Measurements from ENCODE around the gene WDR45B. TPM values are rescaled to one million over a fixed set of nuclear protein-coding genes. Genes with fewer than 3 reads are reported as not detected.

WDR45B gene
- total and polyA plus RNA-seq, 10 donors = 30.9 to 80.2 (median 65.6) TPM

GRCh38 chr17:82668631-82669099, 20.4 kb upstream of the WDR45B start:
- H3K9me3 ChIP-seq = no peaks in the 10 kb centered on the region
- intact Hi-C loops (cut with DNase I; ENCODE audit: low total_unique reads) = no loop called here
- WGBS, 5 donors = 23 to 42% (median 28%) methylated on average over 20 of the region's 20 CpGs
- no peak for TF ChIP-seq POLR2A (IDR thresholded peaks at IDR 0.05)
- peak in 1 of 3 donors; percentile 11 for TF ChIP-seq POLR2AphosphoS5 (IDR thresholded peaks at IDR 0.05)
- TF ChIP-seq CTCF (IDR thresholded peaks at IDR 0.05 in 8 of 11, conservative IDR thresholded peaks at IDR 0.05 in 3 of 11) = peak in 10 of 11 experiments; percentile 17 to 66 (median 55)
- no peak overlapping the region for H3K27ac ChIP-seq
- peak overlapping the region in 1 of 8 donors; percentile 40 for H3K4me3 ChIP-seq
- H3K36me3 ChIP-seq = no peaks in the 10 kb centered on the region
- peak; percentile 83 for DNase-seq
- no peaks in the 10 kb centered on the region for H3K27me3 ChIP-seq (replicated peaks in 1 of 7)
- H3K4me1 ChIP-seq = peaks cover 0 to 16% (median 11%) of the 10 kb centered on the region in 6 donors

- no peak overlapping the region for H3K27ac ChIP-seq
- 71 to 93% (median 78%) methylated on average over 10 to 16 of the region's 16 CpGs for WGBS, 5 donors
- intact Hi-C loops (cut with DNase I; ENCODE audit: low total_unique reads) = no loop called here
Observed at GRCh38 chr17:82668024-82668630, 19.9 kb upstream of the WDR45B start.

GRCh38 chr17:82667668-82668000, 19.4 kb upstream of the WDR45B start:
- peaks cover 0 to 16% (median 11%) of the 10 kb centered on the region in 6 donors for H3K4me1 ChIP-seq
- TF ChIP-seq POLR2AphosphoS5 (IDR thresholded peaks at IDR 0.05) (no peak), CTCF (IDR thresholded peaks at IDR 0.05 in 8 of 11, conservative IDR thresholded peaks at IDR 0.05 in 3 of 11) (no peak), POLR2A (IDR thresholded peaks at IDR 0.05) (no peak)
- no peak for DNase-seq
- no peak overlapping the region for H3K27ac ChIP-seq
- H3K9me3 ChIP-seq = no peaks in the 10 kb centered on the region
- intact Hi-C loops (cut with DNase I; ENCODE audit: low total_unique reads) = no loop called here
- no peak overlapping the region for H3K4me3 ChIP-seq
- no peaks in the 10 kb centered on the region for H3K27me3 ChIP-seq (replicated peaks in 1 of 7)
- H3K36me3 ChIP-seq = no peaks in the 10 kb centered on the region
- 91 to 96% (median 96%) methylated on average over 13 to 15 of the region's 15 CpGs for WGBS, 5 donors

More at GRCh38 chr17:82668024-82668630, 19.9 kb upstream of the WDR45B start:
- Histone ChIP-seq H3K36me3 (no peaks in the 10 kb centered on the region), H3K4me1 (peaks cover 0 to 16% (median 11%) of the 10 kb centered on the region in 6 donors), H3K4me3 (no peak overlapping the region), H3K27me3 (replicated peaks in 1 of 7) (no peaks in the 10 kb centered on the region), H3K9me3 (no peaks in the 10 kb centered on the region)
- no peak for DNase-seq
- TF ChIP-seq POLR2AphosphoS5 (IDR thresholded peaks at IDR 0.05) (no peak), POLR2A (IDR thresholded peaks at IDR 0.05) (no peak), CTCF (IDR thresholded peaks at IDR 0.05 in 8 of 11, conservative IDR thresholded peaks at IDR 0.05 in 3 of 11) (no peak)

GRCh38 chr17:82666931-82667667, 18.9 kb upstream of the WDR45B start:
- 88 to 93% (median 91%) methylated on average over 23 to 28 of the region's 28 CpGs for WGBS, 5 donors
- H3K4me1 ChIP-seq = peaks cover 0 to 16% (median 11%) of the 10 kb centered on the region in 6 donors
- no peak overlapping the region for H3K4me3 ChIP-seq
- H3K36me3 ChIP-seq = peaks cover 0 to 4% (median 0%) of the 10 kb centered on the region in 6 donors
- TF ChIP-seq POLR2A (IDR thresholded peaks at IDR 0.05) = no peak
- no peak for TF ChIP-seq CTCF (IDR thresholded peaks at IDR 0.05 in 8 of 11, conservative IDR thresholded peaks at IDR 0.05 in 3 of 11)
- no peak for TF ChIP-seq POLR2AphosphoS5 (IDR thresholded peaks at IDR 0.05)
- intact Hi-C loops (cut with DNase I; ENCODE audit: low total_unique reads) = no loop called here
- H3K27me3 ChIP-seq (replicated peaks in 1 of 7) = no peaks in the 10 kb centered on the region
- H3K27ac ChIP-seq = no peak overlapping the region
- no peak for DNase-seq
- no peaks in the 10 kb centered on the region for H3K9me3 ChIP-seq

Data from spleen (tissue), 11 donors.